ENCODE results near the gene LRG1. TPM values are rescaled to one million over a fixed set of nuclear protein-coding genes. Genes with fewer than 3 reads are reported as not detected.

Gene LRG1
- polyA plus RNA-seq, 1 of the 3 experiments (the other 2 are of a cell fraction): 0.12 TPM

GRCh38 chr19:4570916-4571304, 31.1 kb upstream of the LRG1 start:
- 90% methylated on average over 5 of the region's 5 CpGs for WGBS (ENCODE audit: low lambda C conversion rate)
- Histone ChIP-seq H4K20me1 (ENCODE audit: insufficient read depth) (no peaks in the 10 kb centered on the region), H3K4me3 (ENCODE audit: low read depth in 2 of 2, low read length in 1 of 2) (no peak overlapping the region), H3F3A (replicated peaks; ENCODE audit: insufficient read depth) (peaks cover 6% of the 10 kb centered on the region), H3K27ac (ENCODE audit: low read depth in 2 of 2, low read length in 1 of 2) (no peak overlapping the region), H3K4me2 (no peak overlapping the region), H3K79me2 (ENCODE audit: insufficient read depth) (no peaks in the 10 kb centered on the region), H3K9me3 (no peaks in the 10 kb centered on the region), H3K27me3 (ENCODE audit: insufficient read depth) (no peaks in the 10 kb centered on the region), H3K9me2 (no peaks in the 10 kb centered on the region), H3K36me3 (replicated peaks in 1 of 2; ENCODE audit: control insufficient read depth in 1 of 2, insufficient read depth in 2 of 2, low read length in 1 of 2) (no peaks in the 10 kb centered on the region), H2AFZ (ENCODE audit: low read depth) (no peak overlapping the region), H3K9ac (no peak overlapping the region), H3K4me1 (ENCODE audit: control insufficient read depth in 1 of 2, insufficient read depth in 2 of 2, low read depth in 1 of 2, low read length in 1 of 2) (no peaks in the 10 kb centered on the region; a peak in 1 of 4 replicates)
- ChIA-PET POLR2A (no interaction called here), CTCF (interaction anchor here (0.6 to 13.0 kb wide), 11 partner anchors 9 to 1453 kb away, joined by 3 to 200 read pairs (median 7); partner anchors contain the start of gene SEMA6B)
- TF ChIP-seq RFX5 (IDR thresholded peaks at IDR 0.05; ENCODE audit: low read length): no peak
- no peak for DNase-seq

- Histone ChIP-seq H3K9me2 (no peaks in the 10 kb centered on the region), H3K79me2 (ENCODE audit: insufficient read depth) (no peaks in the 10 kb centered on the region), H3K4me1 (ENCODE audit: control insufficient read depth in 1 of 2, insufficient read depth in 2 of 2, low read depth in 1 of 2, low read length in 1 of 2) (no peaks in the 10 kb centered on the region; a peak in 1 of 4 replicates), H3K9ac (no peak overlapping the region), H3K27me3 (ENCODE audit: insufficient read depth) (no peaks in the 10 kb centered on the region), H2AFZ (ENCODE audit: low read depth) (no peak overlapping the region), H3F3A (replicated peaks; ENCODE audit: insufficient read depth) (peaks cover 5% of the 10 kb centered on the region), H4K20me1 (ENCODE audit: insufficient read depth) (no peaks in the 10 kb centered on the region), H3K4me3 (ENCODE audit: low read depth in 2 of 2, low read length in 1 of 2) (no peak overlapping the region), H3K4me2 (no peak overlapping the region), H3K36me3 (replicated peaks in 1 of 2; ENCODE audit: control insufficient read depth in 1 of 2, insufficient read depth in 2 of 2, low read length in 1 of 2) (no peaks in the 10 kb centered on the region), H3K9me3 (no peaks in the 10 kb centered on the region), H3K27ac (ENCODE audit: low read depth in 2 of 2, low read length in 1 of 2) (no peak overlapping the region)
- no peak for DNase-seq
- CTCF ChIA-PET: interaction anchor here (0.6 to 13.0 kb wide), 10 partner anchors 10 to 1453 kb away, joined by 3 to 200 read pairs (median 11); partner anchors contain the start of gene SEMA6B
- 86% methylated on average over 11 of the region's 11 CpGs for WGBS (ENCODE audit: low lambda C conversion rate)
- POLR2A ChIA-PET: no interaction called here
- no peak for TF ChIP-seq EP300 (IDR thresholded peaks at IDR 0.05; ENCODE audit: borderline replicate concordance in 1 of 2, low read depth in 1 of 2, low read length in 1 of 2)
- TF ChIP-seq RCOR1 (IDR thresholded peaks at IDR 0.05; ENCODE audit: low read length): no peak
- no peak for TF ChIP-seq PBX3 (IDR thresholded peaks at IDR 0.05)
- TF ChIP-seq CTCF (IDR thresholded peaks at IDR 0.05): no peak
- TF ChIP-seq RFX5 (IDR thresholded peaks at IDR 0.05; ENCODE audit: low read length): no peak
- TF ChIP-seq NRF1 (IDR thresholded peaks at IDR 0.05; ENCODE audit: low read depth, low read length): no peak
- TF ChIP-seq TEAD4 (IDR thresholded peaks at IDR 0.05; ENCODE audit: borderline replicate concordance, insufficient read depth): no peak
- no peak for TF ChIP-seq TAF1 (IDR thresholded peaks at IDR 0.05; ENCODE audit: borderline replicate concordance, low read depth, low read length)
- no peak for TF ChIP-seq IRF3 (IDR thresholded peaks at IDR 0.05; ENCODE audit: low read depth, low read length)
These were observed 30.6 kb upstream of the LRG1 start for GRCh38 chr19:4570402-4570801.

Measured in SK-N-SH (cell line).